Glomerular visceral epithelial cell (primary cell): ENCODE data around the gene SHISA2.
A peak's percentile ranks its signal among the peaks of the same experiment; 100 is the strongest.
"Not testable (repeated sequence)": the region's sequence is repeated elsewhere in the genome, so short reads cannot be mapped to it uniquely, and the experiment has no call there.

Experiments used
- DNase-seq: peaks from one replicate; pipeline ENCODE4 v3.0.0-alpha.2; 2016; ENCODE audit errors: extremely low spot score

The SHISA2 gene

GRCh38 chr13:26051657-26052311, at the start of gene SHISA2:
Gene SHISA2, minus strand, starts transcription at chr13:26052016. Its CDS starts 1,041 bp downstream, at chr13:26050975.
- peak; percentile 89 for DNase-seq

- no peak for DNase-seq
Observed at GRCh38 chr13:26095846-26096610, 44.2 kb upstream of the SHISA2 start.

DNA sequence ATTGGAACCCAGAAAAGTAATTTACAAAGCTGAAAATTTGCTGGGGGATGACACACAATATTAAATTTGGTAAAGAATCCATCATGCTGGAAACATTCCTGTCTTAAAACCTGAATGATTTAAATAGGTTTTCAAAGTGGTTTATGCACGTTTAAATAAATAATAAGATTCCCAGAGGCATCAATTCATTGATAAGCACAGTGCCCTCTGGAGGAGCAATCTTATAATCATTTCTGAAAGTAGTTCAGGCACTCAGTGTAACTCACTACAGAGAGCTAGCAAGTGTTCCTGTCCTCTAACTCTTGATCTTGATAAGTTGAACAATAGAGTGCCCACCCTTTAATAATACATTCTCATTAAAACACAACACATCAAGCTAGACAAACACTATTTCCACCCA, 43.5 kb upstream of the SHISA2 start:
- DNase-seq = no peak

DNA sequence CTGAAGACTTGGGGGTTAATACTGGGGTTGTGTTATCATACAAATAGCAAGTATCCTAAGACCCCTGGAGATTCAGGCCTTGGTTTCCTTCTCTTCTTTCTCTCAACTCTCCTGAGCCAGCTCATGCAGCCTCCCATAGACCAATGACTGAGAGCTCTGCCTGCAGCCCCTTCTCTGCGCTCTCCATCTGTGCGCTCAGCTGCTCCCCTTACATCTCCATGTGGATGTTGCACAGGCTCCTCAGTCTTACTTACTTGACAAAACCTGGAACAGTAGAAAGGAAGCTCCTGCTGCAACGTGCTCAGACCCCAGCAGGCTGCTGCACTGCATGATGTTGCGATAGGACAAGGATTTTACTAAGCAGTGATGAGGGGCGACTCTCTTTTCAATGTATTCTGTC, 25.0 kb upstream of the SHISA2 start:
- not testable (repeated sequence) for DNase-seq

DNA sequence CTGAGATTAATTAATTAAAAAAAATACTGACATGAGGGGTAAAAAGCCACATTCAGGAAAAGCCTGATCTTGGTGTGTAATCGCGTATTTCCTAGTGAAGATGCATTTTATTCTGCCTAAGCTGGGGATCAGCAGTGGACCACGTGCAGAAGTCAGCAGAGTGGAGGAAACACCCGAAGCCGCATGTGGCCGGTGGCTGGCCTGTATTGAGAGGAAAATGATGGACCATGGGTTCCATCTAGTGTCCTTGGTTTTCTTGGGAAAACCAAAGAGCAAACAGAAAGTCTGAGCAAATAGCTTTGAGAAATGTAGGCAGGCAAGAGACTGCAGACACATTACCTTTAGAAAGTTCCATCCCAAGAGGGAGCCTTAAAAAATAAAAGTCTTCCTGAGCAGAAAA, 23.7 kb upstream of the SHISA2 start:
- peak; percentile 35 for DNase-seq

DNA sequence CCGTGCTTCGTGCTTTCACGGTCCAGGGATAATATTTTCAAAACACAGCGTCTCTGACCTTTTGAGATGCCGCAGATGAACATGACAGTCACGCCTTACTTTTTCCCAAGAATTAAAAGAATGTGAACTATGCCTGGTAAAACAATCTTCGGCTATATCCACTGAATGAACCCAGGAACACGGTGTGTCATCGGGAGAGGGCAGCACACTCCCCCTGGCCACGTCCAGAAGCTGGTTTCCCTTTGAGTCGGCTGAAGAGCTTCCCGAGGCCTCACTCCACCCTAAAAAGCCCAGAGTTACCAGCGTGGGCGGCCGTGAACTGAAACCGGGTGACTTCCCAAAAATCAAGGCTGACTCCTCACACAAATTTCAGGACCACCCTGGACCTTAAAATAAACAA, 22.9 kb upstream of the SHISA2 start:
- DNase-seq = peak; percentile 86

DNA sequence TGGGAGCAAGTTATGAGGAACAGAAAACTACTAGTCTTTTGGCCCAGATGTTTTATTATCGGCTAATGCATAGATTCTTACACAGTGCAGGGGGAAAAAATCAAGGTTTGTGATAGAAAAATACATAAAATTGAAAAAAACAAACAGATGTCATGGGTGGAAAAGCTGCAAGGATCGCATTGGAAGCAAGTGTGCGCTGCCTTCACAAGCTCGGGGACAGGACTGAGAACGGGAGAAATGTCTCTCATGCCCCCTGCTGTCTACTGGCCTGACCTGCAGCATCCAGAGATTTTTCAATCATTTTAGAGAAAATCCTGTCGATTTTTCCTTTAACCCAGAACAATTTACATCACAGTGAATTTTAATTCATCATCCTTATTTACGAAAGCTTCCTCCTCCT, 20.5 kb upstream of the SHISA2 start:
- DNase-seq = not testable (repeated sequence)

DNA sequence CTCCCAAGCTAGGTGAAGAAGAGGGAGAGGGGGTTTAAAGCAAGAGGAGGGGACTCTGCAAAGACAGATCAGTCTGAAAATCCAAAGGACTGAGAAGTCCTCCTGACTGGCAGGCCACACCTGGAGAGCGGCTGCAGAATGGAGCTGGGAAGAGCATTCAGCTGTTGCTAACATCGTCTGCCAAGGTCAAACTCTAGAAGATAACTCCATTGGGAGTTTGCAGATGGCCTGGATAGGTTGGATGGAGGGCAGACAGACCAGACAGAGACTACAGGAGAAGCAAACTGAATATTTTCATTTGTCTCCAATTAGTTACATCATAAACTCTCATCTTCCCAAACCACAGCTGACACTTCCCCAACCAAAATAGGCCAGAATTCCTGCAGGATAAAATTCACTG, 19.9 kb upstream of the SHISA2 start:
- DNase-seq = no peak

- DNase-seq = not testable (repeated sequence)
Observed at GRCh38 chr13:26069642-26070041, 17.8 kb upstream of the SHISA2 start.

DNA sequence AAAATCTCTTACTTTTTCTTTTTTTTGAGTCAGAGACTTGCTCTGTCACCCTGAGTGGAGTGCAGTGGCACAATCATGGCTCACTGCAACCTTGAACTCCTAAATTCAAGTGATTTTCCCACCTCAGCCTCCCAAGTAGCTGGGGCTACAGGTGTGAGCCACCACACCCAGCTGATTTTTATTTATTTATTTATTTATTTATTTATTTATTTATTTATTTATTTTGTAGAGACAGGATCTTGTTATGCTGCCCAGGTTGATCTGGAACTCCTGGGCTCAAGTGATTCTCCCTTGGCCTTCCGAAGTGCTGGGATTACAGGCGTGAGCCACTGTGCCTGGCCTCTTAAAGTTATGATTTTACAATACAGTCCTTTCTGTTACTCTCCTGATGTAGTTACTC, 16.6 kb upstream of the SHISA2 start:
- DNase-seq = not testable (repeated sequence)

DNA sequence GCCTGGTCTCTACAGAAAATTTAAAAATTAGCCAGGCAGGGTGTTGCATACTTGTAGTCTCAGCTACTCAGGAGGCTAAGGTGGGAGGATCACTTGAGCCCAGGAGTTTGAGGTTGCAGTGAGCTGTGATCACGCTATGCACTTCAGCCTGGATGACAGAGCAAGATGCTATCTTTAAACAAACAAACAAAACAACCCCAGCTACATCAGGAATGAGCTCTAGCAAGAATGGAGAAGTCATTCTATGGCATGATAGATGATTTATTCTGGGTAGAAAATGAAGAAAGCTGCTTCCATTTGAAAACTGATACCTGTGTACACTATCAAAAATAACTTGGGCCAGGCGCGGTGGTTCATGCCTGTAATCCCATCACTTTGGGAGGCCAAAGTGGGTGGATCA, 15.8 kb upstream of the SHISA2 start:
- no peak for DNase-seq

GRCh38 chr13:26066492-26066891, 14.7 kb upstream of the SHISA2 start:
- not testable (repeated sequence) for DNase-seq

GRCh38 chr13:26062853-26063444, 11.1 kb upstream of the SHISA2 start:
- peak; percentile 66 for DNase-seq

GRCh38 chr13:26061947-26062346, 10.1 kb upstream of the SHISA2 start:
- peak; percentile 90 for DNase-seq

DNA sequence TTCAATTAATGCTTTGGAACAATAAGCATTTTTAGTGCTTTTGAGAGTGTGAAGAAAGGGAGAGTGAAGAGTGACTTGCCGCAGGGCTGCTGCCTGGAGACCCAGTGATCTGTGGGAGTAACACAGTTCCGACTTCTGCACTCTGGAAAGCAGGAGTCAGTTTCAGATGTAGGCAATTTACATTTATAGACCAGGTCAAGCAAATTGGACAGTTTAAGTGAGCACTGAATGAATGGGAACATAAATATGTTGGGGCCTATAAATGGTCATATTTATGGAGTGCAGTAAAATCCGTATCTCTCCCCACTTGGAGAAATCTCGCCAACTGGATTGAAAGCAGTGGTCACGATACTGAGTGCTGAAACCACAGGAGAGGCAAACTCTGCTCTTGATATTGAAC, 9.4 kb upstream of the SHISA2 start:
- no peak for DNase-seq

DNA sequence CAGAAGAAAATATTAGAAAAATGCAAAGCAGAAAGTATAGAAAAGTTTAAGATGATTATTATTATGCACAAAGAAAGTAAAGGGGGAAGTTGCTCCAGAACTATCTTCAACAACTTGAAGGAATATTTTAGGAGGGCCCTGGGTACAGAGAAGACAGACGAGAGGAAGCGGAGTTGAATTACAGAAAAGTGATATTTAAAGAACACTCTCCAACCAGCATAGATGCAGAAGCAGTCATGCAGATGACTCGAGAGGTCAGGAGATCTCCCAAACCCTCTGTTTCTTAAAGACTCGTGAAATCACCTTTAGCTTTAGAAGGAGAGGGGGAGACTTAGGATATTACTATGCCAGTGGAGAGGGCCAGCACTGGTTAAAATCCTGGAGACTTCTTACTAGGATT, 8.5 kb upstream of the SHISA2 start:
- DNase-seq = no peak

DNA sequence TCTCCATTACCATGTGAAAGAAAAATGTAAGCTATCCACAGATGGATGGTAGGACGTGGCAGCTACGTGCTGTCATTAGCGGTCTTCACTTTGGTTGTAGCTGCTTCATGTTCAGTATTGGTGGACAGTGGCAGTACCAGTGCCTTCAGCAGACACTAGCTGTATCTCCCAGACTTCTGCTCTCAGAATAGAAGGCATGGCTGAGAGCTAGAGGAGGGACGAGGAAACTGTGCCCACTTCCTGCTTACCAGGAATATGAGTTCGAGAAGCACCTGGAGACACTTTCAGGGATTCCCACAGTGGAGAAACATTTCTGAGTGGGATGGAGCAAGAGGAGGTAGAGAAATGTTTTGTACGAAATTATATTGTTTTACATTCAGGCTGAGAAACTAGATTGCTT, 6.9 kb upstream of the SHISA2 start:
- DNase-seq = no peak

GRCh38 chr13:26054896-26055295, 3.1 kb upstream of the SHISA2 start:
- no peak for DNase-seq

DNA sequence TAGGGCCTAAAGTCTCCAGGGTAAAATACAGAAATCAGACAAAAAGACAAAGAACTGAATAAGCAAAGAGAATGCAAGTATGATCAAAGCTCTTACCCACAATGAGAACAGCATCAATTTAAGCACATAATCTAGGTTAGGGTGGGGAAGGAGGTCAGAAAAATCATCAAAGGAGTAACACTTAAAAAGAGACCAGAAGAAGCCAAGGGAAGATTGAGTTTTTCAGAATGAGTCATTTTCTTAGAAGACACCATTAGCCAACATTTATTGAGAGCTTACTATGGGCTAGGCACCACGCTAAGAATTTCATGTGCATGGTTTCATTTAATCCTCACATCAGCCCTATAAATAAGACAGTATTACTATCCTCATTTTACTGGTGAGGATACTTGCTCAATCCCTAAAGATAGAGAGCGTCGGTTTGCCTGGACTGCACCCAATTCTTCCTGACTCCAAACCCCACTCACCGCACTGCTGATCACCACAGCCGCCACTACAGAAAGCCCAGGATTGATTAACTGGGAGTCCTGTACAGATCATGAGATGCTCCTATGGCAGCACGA, 1.7 kb upstream of the SHISA2 start:
- no peak for DNase-seq

GRCh38 chr13:26052337-26052736, 521 bp upstream of the SHISA2 start:
- DNase-seq = no peak

GRCh38 chr13:26051231-26051656, 572 bp downstream of the SHISA2 start:
- peak; percentile 36 for DNase-seq

DNA sequence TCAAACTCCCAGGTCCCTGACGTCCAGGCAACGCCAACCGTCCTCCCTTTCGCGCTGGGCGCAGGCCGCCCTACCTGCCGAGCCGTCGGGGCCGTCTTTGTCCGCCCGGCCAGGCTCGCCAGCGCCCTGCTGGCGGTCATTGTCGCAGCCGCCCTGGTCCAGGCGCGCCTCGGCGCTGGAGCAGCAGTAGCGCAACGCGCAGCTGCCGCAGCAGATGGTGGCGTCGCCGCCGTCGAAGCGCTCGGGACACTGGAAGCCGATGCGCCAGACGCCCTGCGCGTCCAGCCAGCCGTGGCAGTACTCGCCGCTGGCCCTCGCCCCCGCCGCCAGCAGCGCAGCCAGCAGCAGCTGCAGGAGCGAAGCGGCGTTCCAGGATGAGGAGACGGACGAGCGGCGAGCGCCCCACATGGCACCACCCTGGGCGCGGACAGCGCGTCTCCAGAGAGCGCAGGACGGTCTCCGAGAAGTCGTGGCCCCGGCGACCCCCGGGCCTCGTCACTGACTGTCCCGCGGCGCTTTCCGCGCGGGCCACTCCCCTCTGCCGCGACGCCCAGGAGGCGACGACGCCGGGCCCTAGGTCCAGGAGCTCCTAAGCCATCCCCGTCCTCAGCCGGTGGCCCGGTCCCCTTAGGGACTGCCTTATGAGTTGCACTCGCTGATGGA, 1.1 kb downstream of the SHISA2 start:
- DNase-seq = peak; percentile 64
